ENCODE measurements around the gene PLEKHG3. TPM values are rescaled to one million over a fixed set of nuclear protein-coding genes. Genes with fewer than 3 reads are reported as not detected.

Gene PLEKHG3
- total RNA-seq, 1 donor from 2014 or later: 64.7 TPM

DNA sequence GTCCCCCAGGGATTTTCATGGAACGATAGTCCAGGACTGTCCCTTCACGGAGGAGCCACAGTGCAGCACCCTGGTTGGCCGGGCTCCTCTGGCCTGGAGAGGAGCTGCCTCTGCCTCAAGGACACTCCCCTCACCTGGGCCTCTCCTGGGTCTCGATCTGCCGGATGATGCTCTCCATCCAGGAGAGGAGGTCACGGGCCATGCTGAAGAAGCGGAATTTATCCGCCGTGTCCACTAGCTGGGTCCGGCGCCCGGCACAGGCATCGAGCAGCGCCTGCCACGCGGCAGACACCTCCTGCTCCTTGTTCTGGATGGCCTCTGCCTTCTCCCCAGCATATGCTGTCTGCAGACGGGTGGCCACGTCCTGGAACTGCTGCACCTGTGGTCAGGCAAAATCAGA, 66.5 kb downstream of the PLEKHG3 start:
- no peak overlapping the region for H3K4me3 Mint-ChIP-seq
- no peak for DNase-seq (ENCODE audit: extremely low spot score, unreplicated experiment)
- peaks cover 13% of the 10 kb centered on the region for H3K4me1 Mint-ChIP-seq (ENCODE audit: unreplicated experiment)
- H3K9me3 Mint-ChIP-seq: no peaks in the 10 kb centered on the region
- H3K27me3 Mint-ChIP-seq: no peaks in the 10 kb centered on the region
- no peak overlapping the region for H3K27ac Mint-ChIP-seq
- TF ChIP-seq, protein P1, sequence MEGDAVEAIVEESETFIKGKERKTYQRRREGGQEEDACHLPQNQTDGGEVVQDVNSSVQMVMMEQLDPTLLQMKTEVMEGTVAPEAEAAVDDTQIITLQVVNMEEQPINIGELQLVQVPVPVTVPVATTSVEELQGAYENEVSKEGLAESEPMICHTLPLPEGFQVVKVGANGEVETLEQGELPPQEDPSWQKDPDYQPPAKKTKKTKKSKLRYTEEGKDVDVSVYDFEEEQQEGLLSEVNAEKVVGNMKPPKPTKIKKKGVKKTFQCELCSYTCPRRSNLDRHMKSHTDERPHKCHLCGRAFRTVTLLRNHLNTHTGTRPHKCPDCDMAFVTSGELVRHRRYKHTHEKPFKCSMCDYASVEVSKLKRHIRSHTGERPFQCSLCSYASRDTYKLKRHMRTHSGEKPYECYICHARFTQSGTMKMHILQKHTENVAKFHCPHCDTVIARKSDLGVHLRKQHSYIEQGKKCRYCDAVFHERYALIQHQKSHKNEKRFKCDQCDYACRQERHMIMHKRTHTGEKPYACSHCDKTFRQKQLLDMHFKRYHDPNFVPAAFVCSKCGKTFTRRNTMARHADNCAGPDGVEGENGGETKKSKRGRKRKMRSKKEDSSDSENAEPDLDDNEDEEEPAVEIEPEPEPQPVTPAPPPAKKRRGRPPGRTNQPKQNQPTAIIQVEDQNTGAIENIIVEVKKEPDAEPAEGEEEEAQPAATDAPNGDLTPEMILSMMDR (conservative IDR thresholded peaks at IDR 0.05): no peak
- peaks cover under 1% of the 10 kb centered on the region for H3K36me3 Mint-ChIP-seq

DNA sequence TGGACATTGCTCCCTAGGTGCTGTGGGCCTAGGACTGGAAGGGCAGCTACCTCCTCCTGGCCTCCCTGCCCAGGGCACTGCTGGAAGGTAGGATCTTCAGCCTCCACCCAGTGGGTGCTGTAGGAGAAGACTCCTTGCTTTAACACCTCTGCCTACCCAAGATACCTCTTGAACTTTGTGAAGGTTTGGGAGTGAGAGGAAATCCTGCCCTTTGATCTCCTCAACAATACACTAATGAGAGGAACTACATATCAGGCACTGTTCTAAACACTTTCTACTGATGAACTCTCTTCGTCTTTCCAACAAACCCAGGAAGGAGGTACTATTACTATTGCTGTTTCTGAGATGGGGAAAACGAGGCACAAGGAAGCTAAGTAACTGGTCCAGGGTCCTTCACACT, 66.9 kb downstream of the PLEKHG3 start:
- Mint-ChIP-seq H3K27ac (no peak overlapping the region), H3K27me3 (no peaks in the 10 kb centered on the region), H3K4me1 (ENCODE audit: unreplicated experiment) (peaks cover 9% of the 10 kb centered on the region), H3K36me3 (peaks cover 4% of the 10 kb centered on the region), H3K9me3 (no peaks in the 10 kb centered on the region), H3K4me3 (no peak overlapping the region)
- TF ChIP-seq, protein P1 (conservative IDR thresholded peaks at IDR 0.05): no peak
- DNase-seq (ENCODE audit: extremely low spot score, unreplicated experiment): no peak

DNA sequence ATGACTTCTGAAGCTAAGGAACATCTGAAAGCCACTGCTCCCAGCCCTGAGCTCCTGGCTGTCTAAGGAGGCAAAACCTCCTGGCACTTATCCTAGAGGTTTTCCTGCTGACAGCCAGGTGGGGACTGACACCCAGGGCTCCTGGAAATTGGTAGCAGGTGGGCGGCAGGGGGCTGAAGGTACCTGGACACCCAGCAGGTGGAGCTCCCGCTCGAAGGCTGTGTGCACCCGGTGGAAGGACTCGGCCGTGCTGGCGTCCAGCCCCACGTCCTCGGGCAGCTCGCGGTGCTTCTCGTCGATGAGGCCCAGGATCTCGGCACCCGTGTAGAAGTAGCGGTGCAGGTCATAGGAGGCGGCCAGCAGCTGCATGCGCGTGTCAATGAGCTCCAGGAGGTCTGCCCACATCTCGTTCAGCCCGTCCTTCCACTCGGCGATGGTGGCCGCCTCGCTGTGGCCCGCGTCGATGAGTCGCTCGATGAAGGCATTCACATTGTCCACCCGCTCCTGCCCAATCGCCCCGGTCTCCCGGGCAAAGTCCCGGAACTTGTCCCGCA, 68.2 kb downstream of the PLEKHG3 start:
- Mint-ChIP-seq H3K27me3 (peaks cover 3% of the 10 kb centered on the region), H3K27ac (no peak overlapping the region), H3K36me3 (peaks cover 7% of the 10 kb centered on the region), H3K4me3 (no peak overlapping the region), H3K4me1 (ENCODE audit: unreplicated experiment) (peaks cover 4% of the 10 kb centered on the region), H3K9me3 (no peaks in the 10 kb centered on the region)
- no peak for DNase-seq (ENCODE audit: extremely low spot score, unreplicated experiment)
- TF ChIP-seq, protein P1 (conservative IDR thresholded peaks at IDR 0.05): no peak

DNA sequence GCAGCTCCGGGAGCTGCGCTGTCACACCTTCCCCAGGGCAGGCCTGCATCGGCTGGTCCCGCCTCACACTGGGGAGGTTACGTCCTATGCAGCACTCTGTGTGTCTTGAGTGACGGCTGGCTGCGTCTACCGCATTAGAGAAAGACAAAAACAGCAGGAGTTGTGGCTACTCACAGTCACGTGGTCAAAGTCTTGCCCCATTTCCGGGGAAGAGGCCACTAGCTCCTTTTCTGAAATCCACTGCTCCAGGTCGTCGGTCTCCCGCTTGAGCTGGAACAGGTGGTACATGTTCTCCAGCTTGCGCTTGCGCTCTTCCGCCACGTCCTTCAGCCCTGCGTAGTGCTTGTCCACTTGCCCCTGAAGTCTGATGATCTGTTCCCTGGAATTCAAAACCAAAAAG, 68.8 kb downstream of the PLEKHG3 start:
- Mint-ChIP-seq H3K4me3 (no peak overlapping the region), H3K4me1 (ENCODE audit: unreplicated experiment) (peaks cover 4% of the 10 kb centered on the region), H3K36me3 (peaks cover 7% of the 10 kb centered on the region), H3K9me3 (no peaks in the 10 kb centered on the region), H3K27me3 (peaks cover 3% of the 10 kb centered on the region), H3K27ac (no peak overlapping the region)
- TF ChIP-seq, protein P1 (conservative IDR thresholded peaks at IDR 0.05): no peak
- no peak for DNase-seq (ENCODE audit: extremely low spot score, unreplicated experiment)

DNA sequence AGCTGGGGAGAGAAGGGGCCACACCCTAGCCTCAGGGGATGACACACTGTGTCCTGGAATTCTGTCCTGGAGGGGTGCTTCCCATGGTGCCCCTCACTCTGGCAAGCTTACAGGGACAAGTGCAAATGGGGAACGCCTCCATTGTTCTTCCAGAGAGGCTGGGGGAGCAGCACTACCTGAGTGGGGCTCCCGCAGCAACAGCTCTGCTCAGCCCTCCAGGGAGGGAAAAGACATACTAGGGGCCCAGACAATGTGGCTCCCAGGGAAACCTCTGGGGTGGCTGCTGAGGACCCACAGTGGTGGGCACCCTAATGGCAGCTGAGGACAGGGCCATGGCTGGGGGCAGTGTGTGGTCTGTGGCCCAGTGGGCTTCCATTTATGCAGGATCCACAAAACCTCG, 69.4 kb downstream of the PLEKHG3 start:
- TF ChIP-seq, protein P1 (conservative IDR thresholded peaks at IDR 0.05): no peak
- Mint-ChIP-seq H3K27ac (no peak overlapping the region), H3K36me3 (peaks cover 7% of the 10 kb centered on the region), H3K4me1 (ENCODE audit: unreplicated experiment) (peaks cover 4% of the 10 kb centered on the region), H3K4me3 (no peak overlapping the region), H3K9me3 (no peaks in the 10 kb centered on the region), H3K27me3 (peaks cover 3% of the 10 kb centered on the region)
- DNase-seq (ENCODE audit: extremely low spot score, unreplicated experiment): no peak

DNA sequence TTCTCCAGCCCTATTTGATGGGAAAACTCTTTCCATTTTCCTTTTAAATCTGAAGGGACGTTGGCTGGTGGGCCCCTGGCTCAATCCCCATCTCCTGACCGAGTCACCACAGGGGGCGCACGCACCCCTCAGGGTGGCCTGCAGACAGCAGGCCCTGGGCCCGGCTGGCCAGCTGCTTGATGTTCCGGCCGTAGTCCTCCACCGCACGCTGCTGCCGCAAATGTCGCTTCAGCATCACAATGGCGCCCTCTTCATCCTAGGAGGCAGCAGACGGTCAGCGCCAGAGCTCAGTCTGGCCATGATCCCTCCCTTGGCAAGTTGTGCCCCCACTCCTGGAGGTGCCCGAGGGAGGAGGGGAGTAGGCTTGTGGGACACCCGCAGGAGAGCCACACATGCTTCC, 70.0 kb downstream of the PLEKHG3 start:
- TF ChIP-seq, protein P1 (conservative IDR thresholded peaks at IDR 0.05): no peak
- Mint-ChIP-seq H3K4me1 (ENCODE audit: unreplicated experiment) (peaks cover 4% of the 10 kb centered on the region), H3K9me3 (no peaks in the 10 kb centered on the region), H3K27ac (no peak overlapping the region), H3K4me3 (no peak overlapping the region), H3K36me3 (peaks cover 7% of the 10 kb centered on the region), H3K27me3 (peaks cover 3% of the 10 kb centered on the region)
- no peak for DNase-seq (ENCODE audit: extremely low spot score, unreplicated experiment)

Measured in type B pancreatic cell (in vitro differentiated cells).